Femur (tissue), 1 donor: ENCODE measurements around the gene COL20A1.
"Not testable (repeated sequence)": the region's sequence is repeated elsewhere in the genome, so short reads cannot be mapped to it uniquely, and the experiment has no call there.

ENCODE experiments used
- DNase-seq: peaks from one replicate; pipeline ENCODE4 v3.0.0-alpha.2; 2017

COL20A1 gene

GRCh38 chr20:63292904-63293303, at the start of gene COL20A1:
TSS of gene COL20A1 (plus strand) at chr20:63293186. CDS start at chr20:63295108, 1,922 bp downstream.
- DNase-seq: no peak

- no peak for DNase-seq
Observed at GRCh38 chr20:63243604-63244247, 49.3 kb upstream of the COL20A1 start.

GRCh38 chr20:63244468-63244867, 48.5 kb upstream of the COL20A1 start:
- DNase-seq: no peak

GRCh38 chr20:63246490-63247288, 46.3 kb upstream of the COL20A1 start:
- DNase-seq: no peak

GRCh38 chr20:63247671-63248228, 45.2 kb upstream of the COL20A1 start:
- DNase-seq: no peak

- DNase-seq: no peak
Observed at GRCh38 chr20:63248835-63249591, 44.0 kb upstream of the COL20A1 start.

- DNase-seq: no peak
Observed at GRCh38 chr20:63249891-63250290, 43.1 kb upstream of the COL20A1 start.

GRCh38 chr20:63251350-63251749, 41.6 kb upstream of the COL20A1 start:
- DNase-seq: not testable (repeated sequence)

- no peak for DNase-seq
Observed at GRCh38 chr20:63252284-63252711, 40.7 kb upstream of the COL20A1 start.

- DNase-seq: no peak
Observed at GRCh38 chr20:63253065-63253437, 39.9 kb upstream of the COL20A1 start.

- peak; percentile 78 for DNase-seq
Observed at GRCh38 chr20:63253438-63254231, 39.4 kb upstream of the COL20A1 start.

- DNase-seq: no peak
Observed at GRCh38 chr20:63254232-63254605, 38.8 kb upstream of the COL20A1 start, which contains the start of gene NKAIN4. TSS of gene NKAIN4 (minus strand) at chr20:63254463. CDS start at chr20:63254450, 13 bp downstream.

GRCh38 chr20:63254606-63255384, 38.2 kb upstream of the COL20A1 start:
- DNase-seq: peak; percentile 67

GRCh38 chr20:63255931-63256704, 36.9 kb upstream of the COL20A1 start:
- no peak for DNase-seq

GRCh38 chr20:63256954-63257353, 36.0 kb upstream of the COL20A1 start:
- DNase-seq: no peak

GRCh38 chr20:63257629-63258028, 35.4 kb upstream of the COL20A1 start:
- no peak for DNase-seq

- DNase-seq: peak; percentile 80
Observed at GRCh38 chr20:63258781-63259180, 34.2 kb upstream of the COL20A1 start.

- DNase-seq: no peak
Observed at GRCh38 chr20:63259734-63260460, 33.1 kb upstream of the COL20A1 start.

- no peak for DNase-seq
Observed at GRCh38 chr20:63260521-63260920, 32.5 kb upstream of the COL20A1 start.
